ENCODE data around the gene NR5A1. TPM values are rescaled to one million over a fixed set of nuclear protein-coding genes. Genes with fewer than 3 reads are reported as not detected.

The NR5A1 gene
- total and polyA plus RNA-seq, 2 of the 13 experiments (the other 11 are each of a cell fraction or from before 2014, with no cell fraction given), result 28.9 to 44.7 TPM

- H2AFZ ChIP-seq (ENCODE audit: low read length), result no peak overlapping the region
- H3K9me3 ChIP-seq (ENCODE audit: low read length), result no peaks in the 10 kb centered on the region
- POLR2A ChIA-PET, result no interaction called here
- no peak overlapping the region for H3K4me3 ChIP-seq (replicated peaks in 1 of 3; ENCODE audit: insufficient read depth in 1 of 3, low read depth in 2 of 3, low read length in 3 of 3)
- ATAC-seq, result no peak
- BruUV-seq (replicated peaks), result no TSS peak
- TF ChIP-seq PBX3 (CRISPR knock-in tag; IDR thresholded peaks at IDR 0.05; ENCODE audit: borderline replicate concordance) (no peak), AGO2 (optimal IDR thresholded peaks at IDR 0.05; ENCODE audit: low read depth, low read length) (no peak), ZKSCAN8 (CRISPR knock-in tag; IDR thresholded peaks at IDR 0.05; ENCODE audit: borderline replicate concordance) (no peak), SP5 (CRISPR knock-in tag; IDR thresholded peaks at IDR 0.05; ENCODE audit: borderline replicate concordance, low read depth) (no peak), ZNF781 (CRISPR knock-in tag; IDR thresholded peaks at IDR 0.05; ENCODE audit: borderline replicate concordance, not compliant biosample characterization) (no peak), PRDM4 (CRISPR knock-in tag; IDR thresholded peaks at IDR 0.05; ENCODE audit: borderline replicate concordance) (no peak), MTF2 (CRISPR knock-in tag; IDR thresholded peaks at IDR 0.05; ENCODE audit: borderline replicate concordance) (no peak), NFE2L2 (IDR thresholded peaks at IDR 0.05; ENCODE audit: low read length) (no peak), SALL2 (CRISPR knock-in tag; IDR thresholded peaks at IDR 0.05) (no peak), ZNF552 (CRISPR knock-in tag; IDR thresholded peaks at IDR 0.05; ENCODE audit: borderline replicate concordance) (no peak), GFI1 (CRISPR knock-in tag; IDR thresholded peaks at IDR 0.05; ENCODE audit: borderline replicate concordance) (no peak)
- TF ChIP-seq, protein P1, sequence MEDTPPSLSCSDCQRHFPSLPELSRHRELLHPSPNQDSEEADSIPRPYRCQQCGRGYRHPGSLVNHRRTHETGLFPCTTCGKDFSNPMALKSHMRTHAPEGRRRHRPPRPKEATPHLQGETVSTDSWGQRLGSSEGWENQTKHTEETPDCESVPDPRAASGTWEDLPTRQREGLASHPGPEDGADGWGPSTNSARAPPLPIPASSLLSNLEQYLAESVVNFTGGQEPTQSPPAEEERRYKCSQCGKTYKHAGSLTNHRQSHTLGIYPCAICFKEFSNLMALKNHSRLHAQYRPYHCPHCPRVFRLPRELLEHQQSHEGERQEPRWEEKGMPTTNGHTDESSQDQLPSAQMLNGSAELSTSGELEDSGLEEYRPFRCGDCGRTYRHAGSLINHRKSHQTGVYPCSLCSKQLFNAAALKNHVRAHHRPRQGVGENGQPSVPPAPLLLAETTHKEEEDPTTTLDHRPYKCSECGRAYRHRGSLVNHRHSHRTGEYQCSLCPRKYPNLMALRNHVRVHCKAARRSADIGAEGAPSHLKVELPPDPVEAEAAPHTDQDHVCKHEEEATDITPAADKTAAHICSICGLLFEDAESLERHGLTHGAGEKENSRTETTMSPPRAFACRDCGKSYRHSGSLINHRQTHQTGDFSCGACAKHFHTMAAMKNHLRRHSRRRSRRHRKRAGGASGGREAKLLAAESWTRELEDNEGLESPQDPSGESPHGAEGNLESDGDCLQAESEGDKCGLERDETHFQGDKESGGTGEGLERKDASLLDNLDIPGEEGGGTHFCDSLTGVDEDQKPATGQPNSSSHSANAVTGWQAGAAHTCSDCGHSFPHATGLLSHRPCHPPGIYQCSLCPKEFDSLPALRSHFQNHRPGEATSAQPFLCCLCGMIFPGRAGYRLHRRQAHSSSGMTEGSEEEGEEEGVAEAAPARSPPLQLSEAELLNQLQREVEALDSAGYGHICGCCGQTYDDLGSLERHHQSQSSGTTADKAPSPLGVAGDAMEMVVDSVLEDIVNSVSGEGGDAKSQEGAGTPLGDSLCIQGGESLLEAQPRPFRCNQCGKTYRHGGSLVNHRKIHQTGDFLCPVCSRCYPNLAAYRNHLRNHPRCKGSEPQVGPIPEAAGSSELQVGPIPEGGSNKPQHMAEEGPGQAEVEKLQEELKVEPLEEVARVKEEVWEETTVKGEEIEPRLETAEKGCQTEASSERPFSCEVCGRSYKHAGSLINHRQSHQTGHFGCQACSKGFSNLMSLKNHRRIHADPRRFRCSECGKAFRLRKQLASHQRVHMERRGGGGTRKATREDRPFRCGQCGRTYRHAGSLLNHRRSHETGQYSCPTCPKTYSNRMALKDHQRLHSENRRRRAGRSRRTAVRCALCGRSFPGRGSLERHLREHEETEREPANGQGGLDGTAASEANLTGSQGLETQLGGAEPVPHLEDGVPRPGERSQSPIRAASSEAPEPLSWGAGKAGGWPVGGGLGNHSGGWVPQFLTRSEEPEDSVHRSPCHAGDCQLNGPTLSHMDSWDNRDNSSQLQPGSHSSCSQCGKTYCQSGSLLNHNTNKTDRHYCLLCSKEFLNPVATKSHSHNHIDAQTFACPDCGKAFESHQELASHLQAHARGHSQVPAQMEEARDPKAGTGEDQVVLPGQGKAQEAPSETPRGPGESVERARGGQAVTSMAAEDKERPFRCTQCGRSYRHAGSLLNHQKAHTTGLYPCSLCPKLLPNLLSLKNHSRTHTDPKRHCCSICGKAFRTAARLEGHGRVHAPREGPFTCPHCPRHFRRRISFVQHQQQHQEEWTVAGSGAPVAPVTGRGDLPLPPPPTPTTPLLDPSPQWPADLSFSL (CRISPR knock-in tag; IDR thresholded peaks at IDR 0.05), result no peak
- TF ChIP-seq, protein P2, sequence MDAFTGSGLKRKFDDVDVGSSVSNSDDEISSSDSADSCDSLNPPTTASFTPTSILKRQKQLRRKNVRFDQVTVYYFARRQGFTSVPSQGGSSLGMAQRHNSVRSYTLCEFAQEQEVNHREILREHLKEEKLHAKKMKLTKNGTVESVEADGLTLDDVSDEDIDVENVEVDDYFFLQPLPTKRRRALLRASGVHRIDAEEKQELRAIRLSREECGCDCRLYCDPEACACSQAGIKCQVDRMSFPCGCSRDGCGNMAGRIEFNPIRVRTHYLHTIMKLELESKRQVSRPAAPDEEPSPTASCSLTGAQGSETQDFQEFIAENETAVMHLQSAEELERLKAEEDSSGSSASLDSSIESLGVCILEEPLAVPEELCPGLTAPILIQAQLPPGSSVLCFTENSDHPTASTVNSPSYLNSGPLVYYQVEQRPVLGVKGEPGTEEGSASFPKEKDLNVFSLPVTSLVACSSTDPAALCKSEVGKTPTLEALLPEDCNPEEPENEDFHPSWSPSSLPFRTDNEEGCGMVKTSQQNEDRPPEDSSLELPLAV (CRISPR knock-in tag; conservative IDR thresholded peaks at IDR 0.05; ENCODE audit: low read depth), result no peak
- 80% methylated on average over 1 of the region's 7 CpGs for WGBS (ENCODE audit: low lambda C conversion rate)
- no peak overlapping the region for H3K27ac ChIP-seq (ENCODE audit: extremely low read length, insufficient read depth, low read length)
- no peak for DNase-seq (ENCODE audit: low spot score)
- in situ Hi-C loops (cut with HindIII; ENCODE audit: extremely low pct_ligation_motif_present, low pct_unique_long_range_greater_than_20kb) (no loop called here), intact Hi-C loops (cut with micrococcal nuclease; ENCODE audit: unreplicated experiment) (no loop called here)
- H3K79me2 ChIP-seq (ENCODE audit: insufficient read depth, low read length), result no peaks in the 10 kb centered on the region
- H3K36me3 ChIP-seq (replicated peaks in 1 of 2; ENCODE audit: control insufficient read depth in 1 of 2, insufficient read depth in 2 of 2, low read length in 2 of 2), result no peaks in the 10 kb centered on the region
- no peak overlapping the region for H3K9ac ChIP-seq (ENCODE audit: insufficient read depth, low read depth, low read length)
- H3K4me1 ChIP-seq (ENCODE audit: insufficient read depth, low read length), result peaks cover 10% of the 10 kb centered on the region; the same call in 1 of the 2 replicates
- CTCF ChIA-PET (ENCODE audit: low intra/inter-chr PET ratio, low total read pairs), result no interaction called here
- no peaks in the 10 kb centered on the region for H4K20me1 ChIP-seq (ENCODE audit: insufficient read depth, low read length)
- no peak for FAIRE-seq
- H3K27me3 ChIP-seq (ENCODE audit: control insufficient read depth in 1 of 2, insufficient read depth in 2 of 2, low read length in 2 of 2), result peaks cover 11 to 38% of the 10 kb centered on the region in 2 experiments; a peak in 3 of 5 replicates
- no peak overlapping the region for H3K4me2 ChIP-seq (ENCODE audit: low read depth, low read length)
Observed at GRCh38 chr9:124448019-124448418, 59.2 kb downstream of the NR5A1 start.
